GM12875 (cell line): ENCODE data around the gene DPH6.
"Not testable (repeated sequence)": the region's sequence is repeated elsewhere in the genome, so short reads cannot be mapped to it uniquely, and the experiment has no call there.

Experiments
- H3K4me3 ChIP-seq: one replicate; pipeline ENCODE4 v1.5.1; 2011; ENCODE audit warnings: low read depth, low read length, control low read depth
- CTCF ChIP-seq: IDR thresholded peaks from 2 replicates; pipeline ENCODE4 v1.5.1; 2011; ENCODE audit warnings: low read depth, mild to moderate bottlenecking, control low read depth, inconsistent platforms, low read length, moderate library complexity, borderline replicate concordance; ENCODE audit not compliant: insufficient read depth

DPH6 gene

GRCh38 chr15:35351059-35351458, 194.9 kb downstream of the DPH6 start:
- TF ChIP-seq CTCF: no peak

GRCh38 chr15:35349916-35350315, 196.0 kb downstream of the DPH6 start:
- no peak for TF ChIP-seq CTCF
- H3K4me3 ChIP-seq: no peak overlapping the region

More at GRCh38 chr15:35351059-35351458, 194.9 kb downstream of the DPH6 start:
- H3K4me3 ChIP-seq: no peak overlapping the region

GRCh38 chr15:35330916-35331315, 215.0 kb downstream of the DPH6 start:
- no peak for TF ChIP-seq CTCF
- no peak overlapping the region for H3K4me3 ChIP-seq

- no peak for TF ChIP-seq CTCF
- no peak overlapping the region for H3K4me3 ChIP-seq
Measured at GRCh38 chr15:35330048-35330695, 215.8 kb downstream of the DPH6 start.

GRCh38 chr15:35329521-35329961, 216.4 kb downstream of the DPH6 start:
- TF ChIP-seq CTCF: no peak
- H3K4me3 ChIP-seq: no peak overlapping the region

GRCh38 chr15:35328836-35329235, 217.1 kb downstream of the DPH6 start:
- not testable (repeated sequence) for H3K4me3 ChIP-seq

GRCh38 chr15:35327789-35328188, 218.2 kb downstream of the DPH6 start:
- no peak overlapping the region for H3K4me3 ChIP-seq

More at GRCh38 chr15:35327789-35328188, 218.2 kb downstream of the DPH6 start:
- TF ChIP-seq CTCF: no peak
